KOPT-K1 (cell line): ENCODE measurements around the gene SLC38A10.

Source experiments
- H3K27ac ChIP-seq: fragments of 200-600 bp; sonication (generic); 2 replicates; pipeline ENCODE4 v1.5.1; 2016; ENCODE audit warnings: antibody characterized with exemption, mild to moderate bottlenecking, low read depth, low read length; ENCODE audit not compliant: poor library complexity, severe bottlenecking
- H3K36me3 ChIP-seq: fragments of 200-600 bp; sonication (generic); 2 replicates; pipeline ENCODE4 v1.5.1; 2017; ENCODE audit warnings: antibody characterized with exemption, mild to moderate bottlenecking, low read length, moderate library complexity; ENCODE audit not compliant: insufficient read depth
- H3K9me3 ChIP-seq: fragments of 200-600 bp; sonication (generic); 2 replicates; pipeline ENCODE4 v1.5.1; 2017; ENCODE audit warnings: antibody characterized with exemption, low read length, mild to moderate bottlenecking; ENCODE audit not compliant: insufficient read depth, poor library complexity, severe bottlenecking

SLC38A10 gene

DNA sequence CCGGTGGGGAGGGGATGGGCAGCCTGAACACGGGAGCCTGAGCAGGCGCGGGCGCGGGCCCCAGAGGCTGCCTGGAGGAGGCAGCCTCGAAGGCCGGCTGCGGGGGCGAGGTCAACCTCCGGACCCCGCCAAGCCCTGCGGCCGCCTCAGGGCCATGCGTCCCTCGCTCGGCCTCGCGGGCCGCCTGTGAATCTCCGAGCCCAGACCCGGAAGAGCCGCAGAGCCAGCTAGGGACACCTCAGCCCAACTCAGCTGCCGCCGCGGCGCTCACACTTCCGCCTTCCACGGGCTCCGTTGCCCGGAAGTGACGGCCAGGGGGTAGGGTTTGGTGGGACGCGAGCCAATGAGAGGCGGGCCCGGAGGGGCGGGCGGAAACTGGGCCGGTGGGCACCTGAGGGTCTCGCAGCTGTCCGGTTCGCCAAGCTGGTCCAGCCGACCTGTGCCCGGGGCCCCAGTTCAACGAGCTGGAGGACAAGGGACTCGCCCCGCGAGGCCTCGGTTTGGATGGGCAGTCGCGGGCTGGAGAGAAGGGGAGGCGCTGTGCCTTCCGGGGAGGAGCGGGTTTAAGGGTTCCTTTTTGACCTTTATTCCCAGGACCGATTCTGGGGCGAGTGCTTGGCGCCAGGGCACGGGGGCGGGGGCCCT, at the start of gene SLC38A10:
Gene SLC38A10, minus strand, starts transcription at position 277 of the 645 bp plus-strand sequence. CDS start 386 bp downstream, outside the sequence.
- Histone ChIP-seq H3K27ac (peak within 1 kb of the TSS; percentile 78), H3K9me3 (no peaks in the 10 kb centered on the region), H3K36me3 (peaks cover 4% of the 10 kb centered on the region; the same call in 1 of the 2 replicates)

- H3K36me3 ChIP-seq, result peaks cover 16% of the 10 kb centered on the region
- no peak overlapping the region for H3K27ac ChIP-seq
- no peaks in the 10 kb centered on the region for H3K9me3 ChIP-seq
These were observed 47.4 kb upstream of the SLC38A10 start for GRCh38 chr17:81342269-81343070.

- H3K9me3 ChIP-seq, result no peaks in the 10 kb centered on the region
- no peak overlapping the region for H3K27ac ChIP-seq
- peaks cover 16% of the 10 kb centered on the region for H3K36me3 ChIP-seq
These were observed 46.6 kb upstream of the SLC38A10 start for GRCh38 chr17:81341516-81342268.

DNA sequence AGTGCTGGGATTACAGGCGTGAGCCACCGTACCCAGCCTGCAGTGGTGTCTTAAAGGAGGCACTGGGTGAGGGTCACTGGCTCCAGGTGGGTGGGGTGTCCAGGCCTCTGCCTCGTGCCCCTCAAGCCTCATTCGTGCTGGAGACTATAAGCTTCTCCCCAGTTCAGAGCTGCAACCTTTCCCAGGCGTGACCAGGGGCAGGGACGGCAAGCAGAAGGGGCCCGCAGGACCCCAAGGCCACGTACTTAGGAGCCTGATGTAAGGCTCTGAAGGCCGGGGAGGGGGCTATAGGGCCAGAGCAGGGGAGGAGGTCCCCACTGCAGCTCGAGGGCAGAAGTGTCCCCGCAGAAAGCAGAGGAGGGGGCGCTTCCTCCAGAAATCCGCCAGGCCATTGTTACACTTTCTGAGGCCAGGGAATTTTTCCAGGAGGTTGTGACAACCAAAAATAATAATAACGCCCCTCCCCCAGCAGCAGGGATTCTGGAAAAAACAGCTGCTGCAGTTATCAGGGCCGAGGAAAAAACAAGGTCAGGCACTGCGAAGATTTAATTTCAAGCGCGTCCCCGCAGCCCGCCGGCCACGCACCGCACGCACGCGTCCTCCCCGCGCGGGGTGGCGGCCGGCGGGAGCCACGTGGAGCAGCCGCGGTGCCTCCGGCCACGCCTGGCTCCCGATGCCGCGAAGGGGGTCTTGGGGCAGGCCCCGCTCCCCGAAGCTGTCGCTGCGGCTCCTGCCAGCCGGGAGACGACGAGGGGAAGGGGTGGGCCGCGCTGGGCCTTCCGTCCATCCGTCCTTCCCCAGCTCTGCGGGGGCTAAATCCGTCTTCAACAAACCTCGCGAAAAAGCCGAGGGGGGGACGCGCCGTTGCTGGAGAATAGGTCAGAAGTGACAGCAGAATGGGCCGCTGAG, 45.8 kb upstream of the SLC38A10 start:
- Histone ChIP-seq H3K9me3 (no peaks in the 10 kb centered on the region), H3K36me3 (peaks cover 16% of the 10 kb centered on the region), H3K27ac (no peak overlapping the region)

GRCh38 chr17:81339534-81340296, 44.6 kb upstream of the SLC38A10 start:
- no peaks in the 10 kb centered on the region for H3K9me3 ChIP-seq
- no peak overlapping the region for H3K27ac ChIP-seq
- peaks cover 16% of the 10 kb centered on the region for H3K36me3 ChIP-seq

DNA sequence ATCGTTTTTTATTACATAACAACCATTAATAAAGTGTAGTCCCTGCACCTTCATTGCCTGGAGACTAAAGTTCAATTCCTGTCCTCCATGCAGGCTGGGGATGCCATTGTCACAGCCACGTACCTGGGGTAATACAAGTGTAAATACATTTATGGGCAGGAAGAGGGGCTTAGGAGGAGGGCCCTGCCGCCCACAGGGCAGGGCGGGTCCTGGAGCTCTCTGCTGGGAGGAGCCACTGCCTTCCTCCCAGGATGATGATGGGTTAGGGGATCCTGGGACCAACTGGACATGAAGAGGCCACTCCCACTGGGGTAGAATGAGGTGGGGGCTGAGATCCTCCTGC, 44.1 kb upstream of the SLC38A10 start:
- Histone ChIP-seq H3K9me3 (no peaks in the 10 kb centered on the region), H3K27ac (no peak overlapping the region), H3K36me3 (peaks cover 16% of the 10 kb centered on the region)

DNA sequence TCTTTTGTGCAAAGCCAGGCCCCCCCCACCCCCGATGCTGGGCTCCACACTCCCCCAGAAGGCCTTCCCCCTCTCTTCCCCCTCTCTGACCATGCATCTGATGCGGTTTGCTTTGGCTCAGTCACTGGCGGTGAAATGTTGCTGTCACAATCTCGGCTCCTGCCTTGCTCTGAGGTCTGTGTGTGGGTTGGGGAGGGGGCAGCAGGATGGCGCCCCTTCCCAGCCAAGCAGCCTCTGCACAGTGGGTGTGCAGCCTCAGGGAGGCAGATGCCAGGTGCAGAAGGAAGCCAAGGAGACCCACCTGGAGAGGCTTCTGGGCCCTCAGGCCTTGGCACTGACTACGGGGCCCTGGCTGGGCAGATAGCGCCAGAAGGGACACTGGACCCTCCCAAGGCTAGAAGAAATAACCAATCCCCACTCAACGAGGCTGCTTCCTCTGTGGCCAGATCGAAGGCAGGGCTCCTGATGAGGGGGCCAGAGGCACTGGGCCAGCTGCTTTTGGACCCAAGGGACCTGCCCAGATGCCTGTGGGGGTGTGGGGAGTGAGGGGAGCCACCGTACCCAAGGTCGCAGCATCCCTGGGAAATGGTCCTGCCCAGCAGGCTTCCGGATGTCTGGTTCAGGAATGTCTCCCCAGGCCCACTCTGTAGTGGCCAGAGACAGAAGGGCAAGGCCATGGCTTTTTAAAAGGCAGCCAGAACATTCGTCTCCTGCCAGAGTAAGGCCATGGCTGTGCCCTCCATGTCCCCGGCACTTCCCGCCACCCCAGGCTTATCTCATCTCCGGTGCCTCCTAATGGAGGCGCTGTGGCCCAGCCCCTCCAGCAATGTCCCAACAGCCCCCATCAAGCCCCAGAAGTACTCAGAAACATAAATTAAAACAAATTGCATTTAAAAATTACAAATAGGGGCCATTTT, 43.4 kb upstream of the SLC38A10 start:
- no peaks in the 10 kb centered on the region for H3K9me3 ChIP-seq
- H3K27ac ChIP-seq, result no peak overlapping the region
- peaks cover 15% of the 10 kb centered on the region for H3K36me3 ChIP-seq

GRCh38 chr17:81337476-81337879, 42.4 kb upstream of the SLC38A10 start:
- Histone ChIP-seq H3K9me3 (no peaks in the 10 kb centered on the region), H3K36me3 (peaks cover 4% of the 10 kb centered on the region), H3K27ac (no peak overlapping the region)

DNA sequence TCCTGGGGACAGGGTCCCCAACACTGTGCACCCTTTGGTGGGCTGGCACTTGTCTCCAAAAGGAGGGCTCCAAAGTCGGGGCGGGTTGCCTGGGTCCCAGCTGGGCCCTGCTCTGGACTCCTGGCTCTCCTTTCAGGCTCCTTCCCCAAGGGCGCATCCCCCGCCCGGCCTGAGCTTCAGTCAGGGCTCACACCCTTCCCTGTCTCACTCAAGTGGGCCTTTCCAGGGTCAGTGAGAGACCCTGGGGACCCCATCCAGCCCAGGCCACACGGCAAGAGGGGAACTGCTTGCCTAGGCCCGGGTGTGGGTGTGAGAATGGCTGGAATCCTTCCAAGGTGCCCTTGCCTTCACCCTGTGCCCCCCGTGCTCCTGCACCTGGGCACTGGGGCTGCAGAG, 41.8 kb upstream of the SLC38A10 start:
- H3K27ac ChIP-seq, result no peak overlapping the region
- H3K9me3 ChIP-seq, result no peaks in the 10 kb centered on the region
- H3K36me3 ChIP-seq, result no peaks in the 10 kb centered on the region; the same call in none of the 2 replicates

- Histone ChIP-seq H3K36me3 (no peaks in the 10 kb centered on the region; the same call in 1 of the 2 replicates), H3K9me3 (no peaks in the 10 kb centered on the region), H3K27ac (no peak overlapping the region)
These were observed 41.3 kb upstream of the SLC38A10 start for GRCh38 chr17:81336296-81336929.

DNA sequence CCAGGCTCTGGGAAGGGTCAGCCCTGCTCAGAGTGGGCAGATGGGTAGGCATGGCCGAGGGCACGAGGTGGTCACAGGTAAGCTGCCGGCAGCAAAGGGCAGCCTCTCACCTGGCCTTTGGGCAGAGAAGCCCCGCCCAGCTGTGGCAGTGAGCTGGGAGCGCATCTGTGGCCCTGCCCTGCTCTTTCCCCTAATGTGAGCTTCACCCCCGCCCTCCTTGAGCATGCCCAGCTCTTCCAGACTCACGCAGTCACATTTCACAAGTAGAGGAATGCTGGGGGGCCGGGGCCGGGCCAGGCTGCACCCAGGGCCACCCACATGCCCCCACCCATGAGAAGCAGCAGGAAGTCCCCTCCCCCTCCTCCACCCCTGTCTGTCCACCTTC, 40.7 kb upstream of the SLC38A10 start:
- Histone ChIP-seq H3K36me3 (no peaks in the 10 kb centered on the region; the same call in 1 of the 2 replicates), H3K27ac (no peak overlapping the region), H3K9me3 (no peaks in the 10 kb centered on the region)

DNA sequence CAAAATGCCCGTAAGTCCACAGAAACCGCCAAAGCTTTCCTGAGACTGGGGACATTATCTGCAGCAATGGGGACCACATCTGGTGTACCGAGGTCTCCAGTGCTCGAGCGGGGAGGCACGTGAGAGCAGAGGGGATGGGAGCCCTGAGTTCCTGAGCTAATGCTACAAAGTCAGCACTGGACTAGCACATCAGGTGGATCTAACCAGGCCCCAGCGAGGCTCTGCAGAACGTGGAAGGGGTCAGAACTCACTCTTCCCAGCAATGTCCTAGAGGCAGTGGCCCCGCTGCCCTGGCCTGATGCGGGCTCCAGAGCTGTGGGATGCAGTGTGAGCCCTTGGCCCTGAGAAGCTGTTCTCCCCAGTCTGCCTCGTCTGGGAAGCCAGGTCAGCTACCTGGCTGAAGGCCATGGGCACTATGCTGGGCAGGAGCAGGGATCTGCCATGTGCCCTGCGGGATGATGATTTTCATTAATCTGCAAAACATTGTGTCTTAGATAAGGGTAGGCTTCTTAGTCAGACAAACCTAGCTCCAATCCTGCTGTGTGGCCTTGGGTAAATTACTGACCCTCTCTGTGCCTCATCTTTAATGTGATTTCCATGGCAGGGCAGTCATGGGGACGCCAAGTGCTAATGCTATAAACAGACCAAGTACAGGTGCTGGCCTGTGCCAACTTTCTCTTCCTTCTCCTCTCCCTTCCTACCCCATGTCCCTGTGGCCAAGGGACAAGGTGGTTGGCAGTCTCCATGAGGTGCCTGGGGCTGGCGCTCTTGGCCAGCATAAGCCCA, 40.1 kb upstream of the SLC38A10 start:
- H3K27ac ChIP-seq, result no peak overlapping the region

More for the DNA sequence above, 40.1 kb upstream of the SLC38A10 start:
- H3K9me3 ChIP-seq, result no peaks in the 10 kb centered on the region
- H3K36me3 ChIP-seq, result no peaks in the 10 kb centered on the region
